ENCODE measurements around the gene NTN1. TPM values are rescaled to one million over a fixed set of nuclear protein-coding genes. Genes with fewer than 3 reads are reported as not detected.

The NTN1 gene
- total and polyA plus RNA-seq, 3 donors from 2014 or later = 4.8 to 8.8 (median 7.6) TPM

DNA sequence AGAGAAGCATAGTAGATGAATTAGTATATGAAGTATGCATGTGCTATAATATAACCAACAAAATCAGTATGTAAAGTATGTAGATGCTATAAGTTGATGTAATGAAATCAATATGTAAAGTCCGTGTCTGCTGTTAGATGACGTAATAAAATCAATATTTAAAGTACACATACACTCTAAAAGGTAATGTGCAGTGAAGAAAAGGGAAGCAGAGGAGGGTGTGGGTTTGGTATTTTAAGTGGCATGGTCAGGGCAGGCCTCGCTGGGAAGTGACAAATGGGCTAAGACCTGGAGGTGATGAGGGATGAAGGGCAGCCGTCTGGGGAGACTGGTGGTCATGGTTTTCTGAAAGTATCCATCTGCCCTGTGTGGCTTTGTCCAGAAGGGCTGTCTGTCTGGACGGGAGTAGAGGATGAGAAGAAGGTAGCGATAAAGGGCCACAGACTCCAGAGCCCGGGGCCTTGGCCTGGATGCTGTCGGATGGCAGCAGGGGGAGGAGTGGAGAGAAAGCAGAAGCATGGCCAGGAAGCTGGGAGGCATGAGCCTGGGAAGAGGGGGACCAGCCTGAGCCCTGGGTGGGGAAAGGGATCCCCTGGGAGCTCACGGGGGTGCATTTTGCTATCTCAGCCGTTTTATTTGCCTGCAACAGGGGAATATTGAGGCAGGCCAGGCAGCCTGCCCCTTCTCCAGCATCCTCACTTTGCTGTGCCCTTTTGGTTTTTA, 121.6 kb downstream of the NTN1 start:
- DNase-seq = no peak
- H3K4me1 ChIP-seq = no peaks in the 10 kb centered on the region
- H3K27me3 ChIP-seq = no peaks in the 10 kb centered on the region
- no peaks in the 10 kb centered on the region for H3K36me3 ChIP-seq (ENCODE audit: low read depth, missing control alignments)
- TF ChIP-seq, protein P1, sequence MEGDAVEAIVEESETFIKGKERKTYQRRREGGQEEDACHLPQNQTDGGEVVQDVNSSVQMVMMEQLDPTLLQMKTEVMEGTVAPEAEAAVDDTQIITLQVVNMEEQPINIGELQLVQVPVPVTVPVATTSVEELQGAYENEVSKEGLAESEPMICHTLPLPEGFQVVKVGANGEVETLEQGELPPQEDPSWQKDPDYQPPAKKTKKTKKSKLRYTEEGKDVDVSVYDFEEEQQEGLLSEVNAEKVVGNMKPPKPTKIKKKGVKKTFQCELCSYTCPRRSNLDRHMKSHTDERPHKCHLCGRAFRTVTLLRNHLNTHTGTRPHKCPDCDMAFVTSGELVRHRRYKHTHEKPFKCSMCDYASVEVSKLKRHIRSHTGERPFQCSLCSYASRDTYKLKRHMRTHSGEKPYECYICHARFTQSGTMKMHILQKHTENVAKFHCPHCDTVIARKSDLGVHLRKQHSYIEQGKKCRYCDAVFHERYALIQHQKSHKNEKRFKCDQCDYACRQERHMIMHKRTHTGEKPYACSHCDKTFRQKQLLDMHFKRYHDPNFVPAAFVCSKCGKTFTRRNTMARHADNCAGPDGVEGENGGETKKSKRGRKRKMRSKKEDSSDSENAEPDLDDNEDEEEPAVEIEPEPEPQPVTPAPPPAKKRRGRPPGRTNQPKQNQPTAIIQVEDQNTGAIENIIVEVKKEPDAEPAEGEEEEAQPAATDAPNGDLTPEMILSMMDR (IDR thresholded peaks at IDR 0.05) = no peak
- no peak for TF ChIP-seq POLR2A (IDR thresholded peaks at IDR 0.05)
- WGBS, 2 donors = 84 to 86% methylated on average over 10 of the region's 10 CpGs
- no peak overlapping the region for H3K27ac ChIP-seq
- no peak overlapping the region for H3K4me3 ChIP-seq
- no peaks in the 10 kb centered on the region for H3K9me3 ChIP-seq
- intact Hi-C loops (cut with DNase I; ENCODE audit: low total_unique reads) = no loop called here

DNA sequence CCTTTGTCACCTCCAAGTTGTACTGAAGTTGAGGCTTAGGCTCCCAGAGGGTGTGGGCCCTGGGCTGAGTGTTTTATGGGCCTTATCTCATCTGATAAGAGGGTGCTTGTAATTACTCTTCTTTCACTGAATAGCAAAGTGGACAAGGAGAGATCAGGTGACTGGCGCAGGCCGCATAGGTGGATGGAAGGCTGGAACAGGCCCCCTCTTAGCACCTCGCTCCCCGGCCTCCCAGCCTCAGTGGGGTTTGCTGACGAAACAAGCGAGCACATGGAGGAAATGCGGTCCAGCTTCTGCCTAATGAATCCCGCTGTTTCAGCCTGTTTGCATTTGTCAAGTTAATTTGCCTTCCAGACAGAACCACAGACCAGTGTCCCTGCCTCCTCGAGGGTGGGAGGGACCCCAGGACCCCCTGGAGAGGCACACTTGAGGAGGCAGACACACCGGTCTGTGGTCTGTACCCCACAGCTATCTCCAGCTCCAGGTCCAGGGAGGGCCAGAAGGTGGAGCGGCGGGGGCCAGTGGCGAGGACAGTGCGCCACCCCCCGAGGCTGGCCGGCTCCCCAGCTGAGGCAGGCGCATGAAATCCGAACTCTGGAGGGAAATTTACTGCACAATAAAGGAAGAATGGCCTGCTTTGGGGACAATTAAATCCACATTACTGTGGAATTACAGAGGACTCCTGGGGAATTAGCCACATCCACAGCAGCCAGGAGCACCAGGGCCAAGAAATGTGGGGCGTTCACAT, 123.4 kb downstream of the NTN1 start:
- H3K4me1 ChIP-seq = no peaks in the 10 kb centered on the region
- intact Hi-C loops (cut with DNase I; ENCODE audit: low total_unique reads) = no loop called here
- no peaks in the 10 kb centered on the region for H3K27me3 ChIP-seq
- H3K9me3 ChIP-seq = no peaks in the 10 kb centered on the region
- DNase-seq = no peak
- H3K4me3 ChIP-seq = no peak overlapping the region
- TF ChIP-seq, protein P1 (IDR thresholded peaks at IDR 0.05) = no peak
- no peak for TF ChIP-seq POLR2A (IDR thresholded peaks at IDR 0.05)
- no peaks in the 10 kb centered on the region for H3K36me3 ChIP-seq (ENCODE audit: low read depth, missing control alignments)
- H3K27ac ChIP-seq = no peak overlapping the region
- 85 to 92% methylated on average over 8 to 19 of the region's 19 CpGs for WGBS, 2 donors

DNA sequence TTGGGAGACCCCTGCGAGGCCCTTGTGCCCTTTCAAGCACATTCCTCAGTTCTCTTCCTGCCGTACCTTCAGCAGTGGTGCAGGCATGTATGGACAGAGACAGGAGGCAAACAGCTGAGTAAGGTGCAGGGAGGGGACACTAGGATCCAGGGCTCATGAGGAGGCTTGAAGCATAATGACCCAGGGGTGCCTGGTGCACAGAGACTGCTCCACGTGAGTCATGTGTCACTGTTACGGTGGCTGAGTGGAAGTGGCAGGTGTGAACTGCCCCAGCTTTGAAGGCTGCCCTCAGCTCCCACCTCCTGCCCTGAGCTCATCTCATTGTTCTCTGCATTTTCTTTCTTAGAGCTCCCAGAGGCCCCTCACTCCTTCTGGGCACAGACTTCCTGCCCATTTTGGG, 124.8 kb downstream of the NTN1 start:
- intact Hi-C loops (cut with DNase I; ENCODE audit: low total_unique reads) = no loop called here
- no peaks in the 10 kb centered on the region for H3K9me3 ChIP-seq
- no peak overlapping the region for H3K27ac ChIP-seq
- H3K4me1 ChIP-seq = no peaks in the 10 kb centered on the region
- no peak for TF ChIP-seq POLR2A (IDR thresholded peaks at IDR 0.05)
- TF ChIP-seq, protein P1 (IDR thresholded peaks at IDR 0.05) = no peak
- H3K36me3 ChIP-seq (ENCODE audit: low read depth, missing control alignments) = no peaks in the 10 kb centered on the region
- no peak overlapping the region for H3K4me3 ChIP-seq
- DNase-seq = no peak
- H3K27me3 ChIP-seq = no peaks in the 10 kb centered on the region
- 75 to 77% methylated on average over 3 to 4 of the region's 4 CpGs for WGBS, 2 donors

DNA sequence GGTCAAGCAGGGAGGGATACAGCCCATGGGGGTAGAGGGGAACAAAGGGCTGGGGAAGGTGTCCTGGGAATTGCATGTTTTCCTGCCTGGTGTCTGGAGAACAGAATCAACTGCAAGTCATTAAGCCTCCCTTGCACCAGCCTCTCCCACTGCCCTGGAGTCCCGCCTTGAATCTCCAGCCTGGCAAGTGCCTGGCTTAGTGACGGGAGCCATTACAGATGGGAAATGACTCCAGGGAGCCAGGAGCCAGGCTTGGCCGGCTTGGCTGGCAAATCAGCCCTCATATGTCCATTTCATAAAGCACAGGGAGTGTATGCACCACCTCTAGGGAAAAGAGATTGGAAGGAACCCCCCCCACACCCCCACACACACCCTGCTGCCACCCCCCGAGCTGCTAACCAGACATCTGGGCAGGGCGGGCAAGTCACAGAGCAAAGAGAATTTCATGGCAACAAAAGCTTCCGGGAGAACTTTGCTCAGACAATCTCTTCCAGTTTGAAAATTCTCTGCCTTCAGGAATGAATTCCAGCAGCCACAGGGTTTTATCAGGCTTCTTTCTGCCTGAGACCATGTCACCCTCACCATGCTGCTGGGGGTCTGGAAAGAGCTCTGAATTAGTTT, 127.7 kb downstream of the NTN1 start:
- 67 to 69% methylated on average over 6 of the region's 6 CpGs for WGBS, 2 donors
- no peaks in the 10 kb centered on the region for H3K9me3 ChIP-seq
- intact Hi-C loops (cut with DNase I; ENCODE audit: low total_unique reads) = no loop called here
- H3K4me1 ChIP-seq = no peaks in the 10 kb centered on the region
- H3K27me3 ChIP-seq = no peaks in the 10 kb centered on the region
- TF ChIP-seq POLR2A (IDR thresholded peaks at IDR 0.05) = no peak
- TF ChIP-seq, protein P1 (IDR thresholded peaks at IDR 0.05) = no peak
- no peak for DNase-seq
- no peak overlapping the region for H3K27ac ChIP-seq
- H3K4me3 ChIP-seq = no peak overlapping the region
- no peaks in the 10 kb centered on the region for H3K36me3 ChIP-seq (ENCODE audit: low read depth, missing control alignments)

All from testis (tissue), 3 donors.